Neuronal stem cell (in vitro differentiated cells): ENCODE results near the gene PYY.

ENCODE experiments used
- DNase-seq: peaks from one replicate; pipeline ENCODE4 v3.0.0-alpha.2; 2013; ENCODE audit warnings: low spot score
- H2AFZ ChIP-seq: one replicate; pipeline ENCODE4 v1.6.1; 2013; ENCODE audit warnings: mild to moderate bottlenecking, low read length, inconsistent platforms
- H2AK5ac ChIP-seq: 2 replicates; pipeline ENCODE4 v1.6.1; 2013; ENCODE audit warnings: low read depth, mild to moderate bottlenecking, inconsistent platforms, low read length, moderate library complexity, mixed read lengths
- H2BK120ac ChIP-seq: 2 replicates; pipeline ENCODE4 v1.6.1; 2013; ENCODE audit warnings: low read depth, mild to moderate bottlenecking, inconsistent platforms, low read length, moderate library complexity, mixed read lengths
- H2BK12ac ChIP-seq: one replicate; pipeline ENCODE4 v1.6.1; 2013; ENCODE audit warnings: low read length, inconsistent platforms
- H2BK15ac ChIP-seq: 2 replicates; pipeline ENCODE4 v1.6.1; 2013; ENCODE audit warnings: mild to moderate bottlenecking, low read length, inconsistent platforms, mixed read lengths
- H2BK5ac ChIP-seq: one replicate; pipeline ENCODE4 v1.6.1; 2013; ENCODE audit warnings: inconsistent platforms, mild to moderate bottlenecking, low read length, moderate library complexity
- H3K14ac ChIP-seq: one replicate; pipeline ENCODE4 v1.6.1; 2013; ENCODE audit warnings: low read length, inconsistent platforms
- H3K18ac ChIP-seq: 2 replicates; pipeline ENCODE4 v1.6.1; 2013; ENCODE audit warnings: low read length, inconsistent platforms
- H3K23ac ChIP-seq: 2 replicates; pipeline ENCODE4 v1.6.1; 2013; ENCODE audit warnings: low read depth, mild to moderate bottlenecking, mixed read lengths, low read length, inconsistent platforms; ENCODE audit not compliant: poor library complexity
- H3K27ac ChIP-seq: replicated peaks from 3 replicates; pipeline ENCODE4 v1.5.1; 2013; ENCODE audit warnings: low read length, inconsistent platforms
- H3K27me3 ChIP-seq, 3 experiments: 2 replicates each; pipeline ENCODE4 v1.6.1; 2013; ENCODE audit warnings: low read length in 3 of 3, mild to moderate bottlenecking in 2 of 3, inconsistent platforms in 1 of 3, low read depth in 1 of 3, mixed read lengths in 1 of 3, moderate library complexity in 1 of 3; ENCODE audit not compliant: control insufficient read depth in 3 of 3, insufficient read depth in 3 of 3
- H3K36me3 ChIP-seq, 2 donors: replicated peaks in 1 of 2; 2 replicates each; pipeline ENCODE4 v1.6.1; 2013; ENCODE audit warnings: low read length in 2 of 2; ENCODE audit not compliant: control insufficient read depth in 2 of 2, insufficient read depth in 2 of 2
- H3K4ac ChIP-seq: 2 replicates; pipeline ENCODE4 v1.6.1; 2013; ENCODE audit warnings: inconsistent platforms, mild to moderate bottlenecking, low read length, moderate library complexity
- H3K4me1 ChIP-seq, 2 donors: 1 replicate in 1 of 2; 2 replicates in 1 of 2; pipeline ENCODE4 v1.6.1; 2013; ENCODE audit warnings: low read length in 2 of 2, low read depth in 1 of 2; ENCODE audit not compliant: control insufficient read depth in 2 of 2, insufficient read depth in 1 of 2
- H3K4me2 ChIP-seq: one replicate; pipeline ENCODE4 v1.6.1; 2013; ENCODE audit warnings: mild to moderate bottlenecking, low read length, inconsistent platforms; ENCODE audit not compliant: insufficient read depth, poor library complexity, severe bottlenecking
- H3K4me3 ChIP-seq, 2 donors: 2 replicates each; pipeline ENCODE4 v1.5.1; 2013; ENCODE audit warnings: low read length in 2 of 2, mild to moderate bottlenecking in 2 of 2, inconsistent platforms in 1 of 2, moderate library complexity in 1 of 2
- H3K79me1 ChIP-seq: one replicate; pipeline ENCODE4 v1.6.1; 2013; ENCODE audit warnings: low read depth, mild to moderate bottlenecking, inconsistent platforms, low read length, moderate library complexity
- H3K9ac ChIP-seq: one replicate; pipeline ENCODE4 v1.6.1; 2013; ENCODE audit warnings: mild to moderate bottlenecking, low read depth, low read length, inconsistent platforms; ENCODE audit not compliant: poor library complexity
- H3K9me3 ChIP-seq, 2 donors: replicated peaks in 1 of 2; 2 replicates each; pipeline versions ENCODE3 to v1.6.1; 2013; ENCODE audit warnings: low read length in 2 of 2, mild to moderate bottlenecking in 2 of 2, inconsistent platforms in 1 of 2, low read depth in 1 of 2, mixed read lengths in 1 of 2, moderate library complexity in 1 of 2; ENCODE audit not compliant: control insufficient read depth in 2 of 2, insufficient read depth in 1 of 2
- H4K8ac ChIP-seq: one replicate; pipeline ENCODE4 v1.6.1; 2013; ENCODE audit warnings: low read depth, mild to moderate bottlenecking, inconsistent platforms, low read length, moderate library complexity
- H4K91ac ChIP-seq: one replicate; pipeline ENCODE4 v1.6.1; 2013; ENCODE audit warnings: low read length, low read depth, mild to moderate bottlenecking, inconsistent platforms; ENCODE audit not compliant: poor library complexity
- WGBS, 2 donors: extraction: QIAGEN DNeasy Blood & Tissue Kit; methylation state at CpG; one replicate each; pipeline ENCODE4 v1.1.7; 2013; ENCODE audit warnings: missing lambda C conversion rate in 2 of 2, mixed read lengths in 1 of 2; ENCODE audit not compliant: insufficient read length in 2 of 2, insufficient replicate concordance in 1 of 2; ENCODE audit errors: extremely low coverage in 2 of 2; 5-methylcytosine and 5-hydroxymethylcytosine counted together

PYY gene

DNA sequence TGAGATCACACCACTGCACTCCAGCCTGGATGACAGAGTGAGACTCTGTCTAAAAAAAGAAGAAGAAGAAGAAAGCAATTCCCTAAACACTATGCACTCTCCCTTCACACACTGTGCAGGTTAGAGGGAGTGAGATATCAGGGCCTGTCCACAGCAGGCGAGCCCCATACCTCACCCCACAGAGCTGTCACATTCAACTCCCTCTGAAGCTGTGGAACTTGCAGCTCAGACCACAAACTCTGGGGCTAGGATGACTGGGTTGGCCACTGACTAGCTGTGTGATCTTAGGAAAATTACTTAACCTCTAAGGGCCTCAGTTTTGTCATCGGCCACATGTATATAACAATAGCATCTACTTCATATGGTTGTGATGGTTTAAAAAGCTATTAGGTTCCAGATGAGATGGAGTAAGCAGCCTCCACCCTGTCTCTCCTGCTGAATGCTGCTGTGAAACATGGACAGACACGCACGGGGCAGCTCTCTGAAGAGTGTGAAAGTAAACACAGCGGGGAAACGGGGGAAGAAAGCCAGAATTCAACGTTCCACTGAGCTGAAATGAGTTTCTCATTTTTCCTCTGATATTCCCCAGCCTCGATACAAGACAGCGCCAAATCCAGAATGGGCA is 13.6 kb upstream of the PYY start:
- H3K79me1 ChIP-seq: no peaks in the 10 kb centered on the region
- H3K23ac ChIP-seq: no peak overlapping the region
- no peak overlapping the region for H4K91ac ChIP-seq
- H2BK15ac ChIP-seq: no peak overlapping the region
- H3K4me2 ChIP-seq: no peak overlapping the region
- H3K14ac ChIP-seq: no peak overlapping the region
- no peak overlapping the region for H2BK5ac ChIP-seq
- H3K9me3 ChIP-seq: no peaks in the 10 kb centered on the region
- DNase-seq: no peak
- no peak overlapping the region for H2BK12ac ChIP-seq
- no peak overlapping the region for H3K4me3 ChIP-seq
- peak overlapping the region; percentile 61 for H2AFZ ChIP-seq
- no peak overlapping the region for H2BK120ac ChIP-seq
- H3K27me3 ChIP-seq: peaks cover 0 to 23% (median 0%) of the 10 kb centered on the region in 3 experiments
- H3K4me1 ChIP-seq: no peaks in the 10 kb centered on the region
- H3K9ac ChIP-seq: no peak overlapping the region
- WGBS, 2 donors: no CpG with 5 or more reads among the region's 9 CpGs
- H3K4ac ChIP-seq: no peak overlapping the region
- no peak overlapping the region for H3K18ac ChIP-seq
- H3K27ac ChIP-seq: no peak overlapping the region
- H3K36me3 ChIP-seq: no peaks in the 10 kb centered on the region
- no peak overlapping the region for H2AK5ac ChIP-seq
- no peak overlapping the region for H4K8ac ChIP-seq

DNA sequence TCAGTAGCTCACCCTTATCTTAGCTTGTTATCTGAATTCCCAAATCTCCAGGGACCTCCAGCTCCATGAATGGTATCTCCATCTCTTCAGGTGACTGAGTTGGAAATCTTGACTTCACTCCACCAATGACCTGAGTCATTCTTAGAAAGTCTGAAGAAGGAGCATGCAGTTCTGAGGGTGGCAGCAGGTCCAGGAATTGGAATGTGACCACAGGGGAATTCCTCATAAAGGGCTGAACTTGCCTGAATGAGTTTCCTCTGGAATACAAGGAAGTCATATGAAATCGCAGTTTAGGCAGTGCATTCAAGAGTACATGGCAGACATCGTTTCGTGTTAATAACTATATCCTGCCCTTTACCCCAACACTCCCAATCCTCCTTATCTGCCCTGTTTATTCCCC is 12.5 kb upstream of the PYY start:
- H3K79me1 ChIP-seq: no peaks in the 10 kb centered on the region
- no peak overlapping the region for H3K4me3 ChIP-seq
- no peak overlapping the region for H3K4me2 ChIP-seq
- no peak overlapping the region for H2BK120ac ChIP-seq
- H2BK15ac ChIP-seq: no peak overlapping the region
- no peak overlapping the region for H2BK5ac ChIP-seq
- no peak overlapping the region for H3K9ac ChIP-seq
- no peak overlapping the region for H4K8ac ChIP-seq
- H3K14ac ChIP-seq: no peak overlapping the region
- no peak overlapping the region for H3K4ac ChIP-seq
- no peak overlapping the region for H4K91ac ChIP-seq
- H3K36me3 ChIP-seq: no peaks in the 10 kb centered on the region
- H3K9me3 ChIP-seq: no peaks in the 10 kb centered on the region
- no peak overlapping the region for H3K27ac ChIP-seq
- H3K23ac ChIP-seq: no peak overlapping the region
- DNase-seq: no peak
- H3K27me3 ChIP-seq: peaks cover 0 to 29% (median 0%) of the 10 kb centered on the region in 3 experiments
- no peaks in the 10 kb centered on the region for H3K4me1 ChIP-seq
- no peak overlapping the region for H3K18ac ChIP-seq
- WGBS, 2 donors: no CpG with 5 or more reads among the region's 3 CpGs
- H2AK5ac ChIP-seq: no peak overlapping the region
- no peak overlapping the region for H2AFZ ChIP-seq
- H2BK12ac ChIP-seq: no peak overlapping the region

DNA sequence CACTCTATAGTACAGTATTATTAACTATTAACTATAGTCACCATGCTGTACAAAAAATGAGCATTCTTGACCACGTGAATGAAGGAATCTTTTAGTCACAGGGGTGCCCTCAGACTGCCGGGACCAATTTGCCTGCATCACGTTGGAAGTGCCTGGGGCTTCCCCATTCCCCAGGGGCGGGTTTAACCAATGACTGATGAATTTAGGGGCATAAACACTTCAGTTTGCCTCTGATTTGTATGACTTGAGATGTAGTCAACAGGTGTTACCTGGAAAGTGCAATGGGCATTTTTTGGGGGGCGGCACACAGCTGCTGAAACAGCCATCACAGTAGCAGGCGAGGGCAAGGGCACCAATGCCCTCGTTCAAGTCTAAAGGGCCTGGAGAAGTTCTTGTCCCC is 8.7 kb upstream of the PYY start:
- Histone ChIP-seq H3K4me3 (no peak overlapping the region), H4K91ac (no peak overlapping the region), H3K23ac (no peak overlapping the region), H2BK12ac (no peak overlapping the region), H3K4ac (no peak overlapping the region), H2BK15ac (no peak overlapping the region), H3K27me3 (peaks cover 0 to 36% (median 0%) of the 10 kb centered on the region in 3 experiments), H3K9ac (no peak overlapping the region), H2BK120ac (no peak overlapping the region), H3K14ac (no peak overlapping the region), H2AFZ (no peak overlapping the region), H3K79me1 (no peaks in the 10 kb centered on the region), H2BK5ac (no peak overlapping the region), H3K27ac (no peak overlapping the region), H3K18ac (no peak overlapping the region), H3K4me2 (no peak overlapping the region), H3K4me1 (no peaks in the 10 kb centered on the region), H3K36me3 (no peaks in the 10 kb centered on the region), H4K8ac (no peak overlapping the region), H3K9me3 (no peaks in the 10 kb centered on the region), H2AK5ac (no peak overlapping the region)
- WGBS, 2 donors: no CpG with 5 or more reads among the region's 7 CpGs
- no peak for DNase-seq

DNA sequence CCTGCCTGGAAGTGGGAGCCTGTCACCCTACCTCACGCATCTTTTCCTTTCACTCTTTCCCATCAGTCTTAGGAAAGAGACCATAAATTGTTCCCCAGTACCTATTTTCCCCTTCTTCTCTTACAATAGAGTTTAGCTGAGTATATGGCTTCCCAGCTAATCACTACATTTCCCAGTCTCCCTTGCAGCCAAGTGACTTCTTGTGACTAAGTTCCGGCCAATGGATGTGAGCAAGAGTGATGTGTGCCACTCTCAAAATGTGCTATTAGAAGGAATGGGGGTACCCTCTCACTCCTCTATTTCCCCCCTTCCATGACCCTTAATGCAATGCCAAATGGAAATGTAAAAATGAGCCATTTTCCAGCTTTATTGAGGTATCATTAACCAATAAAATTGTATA is 8.2 kb upstream of the PYY start:
- no peak overlapping the region for H2AFZ ChIP-seq
- H2BK120ac ChIP-seq: no peak overlapping the region
- WGBS, 2 donors: no CpG with 5 or more reads among the region's 2 CpGs
- no peak overlapping the region for H3K4me2 ChIP-seq
- no peak overlapping the region for H2BK15ac ChIP-seq
- H3K27ac ChIP-seq: no peak overlapping the region
- no peak for DNase-seq
- no peak overlapping the region for H4K91ac ChIP-seq
- no peak overlapping the region for H3K18ac ChIP-seq
- no peak overlapping the region for H2BK5ac ChIP-seq
- no peak overlapping the region for H3K14ac ChIP-seq
- H2AK5ac ChIP-seq: no peak overlapping the region
- no peaks in the 10 kb centered on the region for H3K4me1 ChIP-seq
- no peak overlapping the region for H3K4ac ChIP-seq
- H3K4me3 ChIP-seq: no peak overlapping the region
- H3K9me3 ChIP-seq: no peaks in the 10 kb centered on the region
- H3K27me3 ChIP-seq: peaks cover 0 to 32% (median 0%) of the 10 kb centered on the region in 3 experiments
- no peaks in the 10 kb centered on the region for H3K36me3 ChIP-seq
- H3K79me1 ChIP-seq: no peaks in the 10 kb centered on the region
- no peak overlapping the region for H3K9ac ChIP-seq
- H4K8ac ChIP-seq: no peak overlapping the region
- no peak overlapping the region for H3K23ac ChIP-seq
- no peak overlapping the region for H2BK12ac ChIP-seq
